NCI-H748 (cell line): ENCODE measurements around the gene ITPRIPL1.

Experiments
- DNase-seq: peaks from one replicate; lab custom pipeline; 2025; ENCODE audit not compliant: unreplicated experiment; lab: John Stamatoyannopoulos, UW

Gene ITPRIPL1

DNA sequence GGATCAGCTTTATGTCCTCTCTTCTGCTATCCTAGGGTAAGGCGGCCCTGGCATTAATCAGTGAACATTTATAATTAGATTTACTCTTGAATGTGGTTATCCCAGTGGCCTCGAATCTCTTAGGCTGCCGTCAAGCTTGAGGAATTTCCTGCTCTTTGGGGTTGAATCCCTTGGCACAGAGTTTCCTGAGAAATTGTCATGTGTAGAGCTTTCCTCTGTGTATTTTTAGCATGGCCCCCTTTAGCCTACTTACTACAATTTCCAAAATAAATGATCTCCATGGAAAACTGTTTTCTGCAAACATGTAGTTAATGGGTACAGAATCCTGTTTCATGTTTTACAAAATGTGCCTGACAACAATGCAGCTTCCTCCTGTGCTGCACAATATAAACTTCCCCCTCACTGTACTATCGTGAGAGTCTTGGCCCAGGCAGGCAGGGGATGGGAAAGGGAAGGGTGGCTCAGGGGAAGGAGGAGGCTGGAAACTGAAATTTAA is 28.5 kb downstream of the ITPRIPL1 start:
- DNase-seq: no peak

DNA sequence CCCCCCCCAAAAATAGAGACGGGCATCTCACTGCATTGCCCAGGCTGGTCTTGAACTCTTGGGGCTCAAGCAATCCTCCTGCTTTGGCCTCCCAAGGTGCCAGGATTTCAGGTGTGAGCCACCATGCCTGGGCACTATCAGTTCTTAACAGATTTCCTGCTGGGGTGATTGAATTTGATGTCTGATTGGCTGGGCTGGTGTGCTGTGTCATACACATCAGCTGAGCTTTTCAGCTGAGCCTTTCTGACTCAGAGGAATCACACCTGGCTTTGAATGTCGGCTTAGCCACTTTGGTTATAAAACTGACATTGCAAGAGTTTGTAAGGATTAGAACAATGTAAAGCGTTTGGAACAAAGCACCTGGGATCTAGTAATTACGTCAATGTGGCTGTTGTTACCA is 29.4 kb downstream of the ITPRIPL1 start:
- no peak for DNase-seq

DNA sequence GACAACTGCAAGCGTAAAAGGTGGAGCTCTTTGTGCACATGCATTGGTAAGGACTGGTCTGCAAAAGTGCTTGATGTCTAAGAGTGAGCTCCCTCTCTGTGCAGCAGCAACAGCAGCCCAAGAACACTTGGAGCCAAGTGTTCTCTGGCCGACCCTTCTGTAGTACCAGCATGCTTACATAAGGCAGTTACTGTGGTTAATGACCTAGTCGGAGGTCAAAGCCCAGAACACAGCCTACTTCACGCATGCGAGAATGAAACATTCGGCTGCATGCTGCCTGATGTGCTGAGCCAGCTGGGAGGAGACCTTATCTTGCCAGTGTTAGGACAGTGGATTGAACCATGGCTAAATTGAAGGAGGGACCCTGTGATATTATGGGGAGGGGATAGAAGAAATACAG is 31.8 kb downstream of the ITPRIPL1 start:
- DNase-seq: no peak

DNA sequence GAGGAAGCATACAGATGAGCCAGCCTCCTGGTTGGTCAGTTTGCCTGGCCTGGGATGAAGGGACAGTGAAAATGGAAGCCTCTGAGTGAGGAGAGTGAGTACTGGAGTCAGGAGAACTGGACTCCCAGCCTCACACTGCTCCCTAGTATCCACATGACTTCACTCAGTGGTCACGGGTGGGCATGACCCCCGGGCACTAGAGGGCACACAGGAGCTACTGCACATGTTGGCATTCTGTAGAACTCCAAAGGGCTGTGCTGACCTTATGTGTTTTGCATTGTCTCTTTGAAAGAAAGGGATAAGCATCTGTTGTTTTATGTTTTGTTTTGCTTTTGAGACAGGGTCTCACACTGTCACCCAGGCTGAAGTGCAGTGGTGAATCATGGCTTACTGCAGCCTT is 34.2 kb downstream of the ITPRIPL1 start:
- DNase-seq: no peak

DNA sequence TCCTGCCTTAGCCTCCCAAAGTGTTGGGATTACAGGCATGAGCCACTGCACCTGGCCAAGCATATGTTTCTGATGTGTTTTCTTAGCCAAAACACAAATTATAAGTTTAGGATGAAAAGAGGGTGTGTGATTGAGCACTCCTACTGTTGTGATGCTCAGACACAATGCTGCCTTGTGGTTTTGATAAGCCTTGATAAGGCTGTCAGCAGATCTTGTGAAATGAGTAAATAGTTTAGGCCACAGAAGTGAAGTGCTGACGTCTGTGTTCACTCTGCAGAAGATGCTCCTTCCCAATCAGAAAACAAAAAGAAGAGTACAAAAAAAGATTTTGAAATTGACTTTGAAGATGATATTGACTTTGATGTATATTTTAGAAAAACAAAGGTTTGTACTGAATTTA is 34.7 kb downstream of the ITPRIPL1 start:
- DNase-seq: no peak

DNA sequence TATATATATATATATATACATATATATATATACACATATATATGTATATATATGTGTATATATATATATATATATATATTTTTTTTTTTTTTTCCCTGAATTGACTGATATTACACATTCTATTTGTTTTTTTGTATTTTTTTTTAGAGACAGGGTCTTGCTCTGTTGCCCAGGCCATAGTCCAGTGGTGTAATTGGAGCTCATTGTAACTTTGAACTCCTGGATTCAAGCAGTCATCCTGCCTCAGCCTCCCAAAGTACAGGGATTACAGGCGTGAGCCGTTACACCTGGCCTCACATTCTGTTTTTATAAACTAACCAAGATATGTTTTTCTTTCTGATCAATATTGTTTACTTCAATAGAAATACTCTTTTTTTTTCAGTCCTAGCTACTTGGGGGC is 36.6 kb downstream of the ITPRIPL1 start:
- no peak for DNase-seq

DNA sequence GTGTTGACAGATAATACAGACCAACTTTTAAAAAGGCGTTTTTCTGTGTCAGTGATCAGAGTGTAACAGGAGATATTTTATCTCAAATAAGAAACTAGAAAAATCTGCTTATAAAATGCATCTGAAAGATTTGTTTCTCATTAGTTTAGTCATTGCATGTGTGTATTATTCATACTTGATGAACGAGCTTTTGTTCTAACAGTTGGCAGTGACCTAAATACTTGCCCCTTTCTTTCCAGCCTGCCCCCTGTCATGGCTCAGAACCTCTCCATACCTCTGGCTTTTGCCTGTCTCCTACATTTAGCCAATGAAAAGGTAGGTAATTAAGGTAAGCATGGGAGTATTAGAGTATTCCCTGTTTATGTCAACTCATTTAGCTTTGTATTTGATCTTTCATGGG is 44.1 kb downstream of the ITPRIPL1 start:
- DNase-seq: no peak

DNA sequence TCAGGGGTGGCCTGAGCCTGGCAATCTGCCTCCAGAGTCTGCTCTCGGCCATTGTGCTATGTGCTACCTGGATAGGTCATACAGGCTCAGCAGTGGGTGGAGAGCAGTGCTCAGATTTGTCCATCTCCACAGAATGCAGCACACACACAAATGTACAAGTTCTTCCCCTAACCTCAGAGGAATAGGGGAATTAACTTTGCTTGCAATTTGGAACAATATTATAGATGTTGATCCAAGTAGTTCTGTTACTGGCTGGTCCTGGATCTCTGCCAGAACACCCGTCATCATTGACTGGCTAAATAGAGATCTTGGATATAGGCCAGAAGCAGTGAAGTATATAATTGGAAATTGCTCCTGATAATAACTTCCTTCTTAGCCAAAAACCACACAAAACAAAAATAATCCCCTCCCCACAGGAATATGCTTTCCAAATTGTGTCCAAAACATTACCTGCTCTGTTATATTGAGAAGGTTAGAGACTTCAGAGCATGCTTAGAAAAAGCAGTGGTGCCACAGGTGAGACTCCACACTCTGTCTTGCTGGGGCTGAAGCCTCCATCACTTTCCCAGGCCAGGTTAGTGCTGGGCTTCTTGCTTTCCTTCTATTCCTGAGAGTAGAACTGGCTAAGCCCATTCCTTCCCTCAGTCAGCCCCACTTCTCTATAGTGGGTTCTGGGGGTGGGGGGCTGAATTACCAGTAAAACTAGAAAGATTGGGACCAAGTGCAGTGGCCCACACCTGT is 49.3 kb downstream of the ITPRIPL1 start:
- DNase-seq: peak; percentile 91
